ENCODE measurements around the gene DTNB.

- TF ChIP-seq CTCF (IDR thresholded peaks at IDR 0.05; ENCODE audit: low read depth, low read length) = no peak
- no peak for TF ChIP-seq EZH2phosphoT487 (IDR thresholded peaks at IDR 0.05; ENCODE audit: low read depth)
Measured at GRCh38 chr2:25595393-25595792, 78.0 kb downstream of the DTNB start.
